C4-2B (cell line): Measurements from ENCODE around the gene C13orf42.

Experiments
- H3K27ac ChIP-seq: fragments of 450-650 bp; 2 replicates; pipeline ENCODE4 v1.5.1; 2017
- CTCF ChIP-seq: fragments of 450-650 bp; conservative IDR thresholded peaks from 2 replicates; pipeline ENCODE4 v1.5.1; 2017; ENCODE audit warnings: mild to moderate bottlenecking
- ZFX ChIP-seq: fragments of 450-650 bp; IDR thresholded peaks from 2 replicates; pipeline ENCODE4 v1.6.1; 2017

C13orf42 gene

GRCh38 chr13:51041126-51041525 is 69.9 kb downstream of the C13orf42 start:
- no peak overlapping the region for H3K27ac ChIP-seq
- TF ChIP-seq ZFX (no peak), CTCF (no peak)

DNA sequence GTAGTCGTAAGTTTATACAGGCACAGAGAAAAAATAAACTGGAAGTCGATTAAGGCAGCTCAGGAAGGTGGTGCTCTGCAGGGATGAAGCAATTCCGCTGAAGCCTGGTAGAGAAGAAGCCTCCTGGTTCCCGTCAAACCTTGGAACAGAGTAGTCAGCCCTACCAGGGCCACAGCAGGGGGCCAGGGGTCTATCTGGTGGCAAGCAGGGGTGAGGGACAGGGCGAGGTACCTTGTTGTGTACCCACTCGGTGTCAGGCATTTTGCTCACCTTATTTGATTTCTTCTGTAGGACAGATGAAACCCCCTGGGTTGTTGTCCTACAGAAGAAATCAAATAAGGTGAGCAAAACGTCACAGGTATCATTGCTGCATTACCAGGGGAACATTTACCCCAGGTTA is 70.6 kb downstream of the C13orf42 start:
- TF ChIP-seq CTCF (no peak), ZFX (no peak)
- no peak overlapping the region for H3K27ac ChIP-seq

DNA sequence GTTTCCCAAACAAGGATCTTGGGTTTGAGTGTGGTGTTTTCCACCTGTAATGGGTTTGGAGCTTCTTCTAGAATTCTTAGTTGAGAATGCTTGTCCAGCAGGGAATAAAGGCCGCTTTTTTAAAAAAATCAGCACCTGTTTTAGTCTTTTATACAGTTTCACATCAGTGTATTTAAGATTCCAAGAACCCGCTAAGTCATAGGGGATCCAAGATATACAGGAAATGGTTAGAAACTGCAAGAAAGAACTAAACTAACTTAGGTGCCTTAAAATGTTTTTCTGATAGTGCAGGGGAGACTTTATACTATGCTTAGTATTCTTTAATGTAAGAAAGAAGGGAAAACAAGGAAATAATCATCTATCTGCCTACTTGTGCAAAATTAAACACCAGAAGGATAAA is 74.7 kb downstream of the C13orf42 start:
- TF ChIP-seq ZFX (no peak), CTCF (no peak)
- H3K27ac ChIP-seq = no peak overlapping the region

GRCh38 chr13:51035978-51036377 is 75.1 kb downstream of the C13orf42 start:
- TF ChIP-seq CTCF (no peak), ZFX (no peak)
- peak overlapping the region; percentile 63 for H3K27ac ChIP-seq

DNA sequence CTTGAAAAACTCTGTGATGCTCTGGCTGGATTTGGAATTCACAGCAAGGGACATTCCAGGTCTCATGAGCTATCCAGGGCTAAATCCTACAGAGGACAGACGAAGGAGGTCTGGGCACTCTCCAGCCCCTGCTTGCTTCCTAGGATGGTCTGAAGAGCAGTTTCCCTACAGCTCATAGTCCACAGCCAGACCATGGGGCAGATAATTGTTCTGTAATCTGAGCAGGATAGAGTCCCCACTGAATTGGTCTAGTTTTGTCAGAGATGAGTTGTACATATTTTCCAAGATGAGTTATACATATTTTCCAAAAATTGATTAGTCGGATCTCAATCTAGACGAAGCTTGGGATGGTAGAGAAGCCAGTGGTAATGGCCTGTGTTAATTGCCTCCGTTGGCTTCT is 75.6 kb downstream of the C13orf42 start:
- peak overlapping the region; percentile 63 for H3K27ac ChIP-seq
- no peak for TF ChIP-seq ZFX
- no peak for TF ChIP-seq CTCF

DNA sequence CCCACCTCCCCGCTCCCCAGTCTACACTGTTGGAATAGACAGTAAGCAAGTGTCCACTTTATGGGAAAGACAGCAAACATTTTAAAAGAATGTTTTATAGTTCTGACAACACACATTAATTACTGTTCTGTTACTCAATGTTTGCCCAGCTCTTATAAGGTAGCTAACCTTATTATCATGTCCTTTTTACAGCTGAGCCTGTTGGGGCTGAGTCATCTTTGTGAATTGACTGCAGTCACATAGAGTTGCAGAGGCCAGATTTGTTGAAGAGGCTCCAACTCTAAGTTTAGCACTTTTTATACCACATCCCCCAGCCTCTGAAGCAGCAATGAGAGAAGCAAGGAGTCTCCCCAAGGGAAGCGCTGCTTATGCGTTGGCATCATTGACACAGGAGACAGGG is 76.2 kb downstream of the C13orf42 start:
- TF ChIP-seq CTCF = no peak
- no peak for TF ChIP-seq ZFX
- H3K27ac ChIP-seq = peak overlapping the region; percentile 63

DNA sequence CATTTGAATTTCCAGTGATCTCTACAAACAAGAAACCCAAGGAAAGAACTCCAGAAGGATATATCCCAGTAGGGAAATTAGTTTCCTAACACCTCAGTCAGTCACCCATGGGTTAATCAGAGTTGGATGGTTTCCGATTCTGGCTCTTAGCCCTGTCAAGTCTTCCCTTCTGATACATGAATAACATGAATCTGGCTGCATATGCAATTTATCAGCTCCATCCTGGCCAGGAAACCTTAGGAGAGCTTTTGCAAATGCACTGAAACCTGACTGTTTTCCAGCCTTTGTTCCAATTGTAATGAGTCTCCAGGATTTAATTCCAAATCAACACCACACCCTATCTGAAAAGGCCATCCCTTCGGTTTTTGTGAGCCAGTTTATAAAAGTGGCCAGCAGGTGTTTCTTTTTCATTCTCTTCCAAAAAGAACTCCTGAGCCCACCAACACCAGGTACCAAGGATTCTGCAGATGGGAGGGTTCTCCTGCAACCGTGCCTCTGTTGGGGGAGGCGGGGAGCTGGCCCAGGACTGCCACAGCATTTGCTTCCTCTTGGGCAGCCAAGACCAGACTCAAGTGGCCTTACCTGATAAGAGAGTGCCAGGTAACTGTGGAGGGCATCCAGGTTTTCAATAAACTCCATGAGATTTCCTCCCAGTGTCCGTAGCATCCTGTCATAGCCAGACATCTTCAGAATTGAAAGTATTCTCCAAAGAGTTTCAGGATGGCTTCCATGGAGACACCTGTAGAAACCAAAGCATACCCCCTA is 77.5 kb downstream of the C13orf42 start:
- peak overlapping the region; percentile 63 for H3K27ac ChIP-seq
- TF ChIP-seq ZFX (no peak), CTCF (no peak)
